ENCODE measurements around the gene DENR. TPM values are rescaled to one million over a fixed set of nuclear protein-coding genes. Genes with fewer than 3 reads are reported as not detected.

Gene DENR
- total and polyA plus RNA-seq, 7 experiments from 2014 or later: 29.5 to 75.8 (median 50.5) TPM

Other genes starting within 250 kb of the DENR start
- gene RSRC2, start 225.9 kb upstream of the DENR start, total RNA-seq: 100 to 1,000 TPM in 4 of 5 experiments, 10 to 100 TPM in 1; 89.7 to 249 (median 139) TPM
- 10 to 100 TPM; 32.1 to 56.1 TPM for gene RSRC2, start 225.9 kb upstream of the DENR start, polyA plus RNA-seq
- 100 to 1,000 TPM in 1 of 5 experiments, 10 to 100 TPM in 4; 24.5 to 102 (median 31.0) TPM for gene KNTC1, start 225.6 kb upstream of the DENR start, total RNA-seq
- gene KNTC1, start 225.6 kb upstream of the DENR start, polyA plus RNA-seq: 1 to 10 TPM; 4.0 to 5.2 TPM
- 10 to 100 TPM in 1 of 5 experiments, 1 to 10 TPM in 1, under 1 TPM in 1, not detected in 2; 0.22 to 11.9 (median 1.5) TPM for gene HCAR2, start 49.5 kb upstream of the DENR start, total RNA-seq
- gene HCAR2, start 49.5 kb upstream of the DENR start, polyA plus RNA-seq: not detected
- 10 to 100 TPM in 1 of 5 experiments, 1 to 10 TPM in 1, under 1 TPM in 1, not detected in 2; 0.22 to 24.6 (median 3.2) TPM for gene HCAR3, start 36.0 kb upstream of the DENR start, total RNA-seq
- gene HCAR3, start 36.0 kb upstream of the DENR start, polyA plus RNA-seq: not detected
- 1 to 10 TPM in 1 of 5 experiments, under 1 TPM in 1, not detected in 3; 0.12 to 2.8 TPM for gene HCAR1, start 22.0 kb upstream of the DENR start, total RNA-seq
- gene HCAR1, start 22.0 kb upstream of the DENR start, polyA plus RNA-seq: not detected
- gene CCDC62, start 21.7 kb downstream of the DENR start, total RNA-seq: 1 to 10 TPM in 2 of 5 experiments, under 1 TPM in 3; 0.27 to 2.2 (median 0.93) TPM
- gene CCDC62, start 21.7 kb downstream of the DENR start, polyA plus RNA-seq: under 1 TPM in 1 of 2 donors, not detected in 1; 0.61 TPM
- 100 to 1,000 TPM in 3 of 5 experiments, 10 to 100 TPM in 2; 25.8 to 162 (median 111) TPM for gene HIP1R, start 82.6 kb downstream of the DENR start, total RNA-seq
- 10 to 100 TPM in 1 of 2 donors, 1 to 10 TPM in 1; 7.0 to 25.3 TPM for gene HIP1R, start 82.6 kb downstream of the DENR start, polyA plus RNA-seq
- 100 to 1,000 TPM in 1 of 5 experiments, 10 to 100 TPM in 4; 25.3 to 101 (median 30.1) TPM for gene VPS37B, start 143.3 kb downstream of the DENR start, total RNA-seq
- 10 to 100 TPM; 16.5 to 16.9 TPM for gene VPS37B, start 143.3 kb downstream of the DENR start, polyA plus RNA-seq
- 1 to 10 TPM; 6.2 to 8.9 (median 7.1) TPM for gene ABCB9, start 213.6 kb downstream of the DENR start, total RNA-seq
- gene ABCB9, start 213.6 kb downstream of the DENR start, polyA plus RNA-seq: 1 to 10 TPM in 1 of 2 donors, under 1 TPM in 1; 0.74 to 1.5 TPM
- 10 to 100 TPM; 17.4 to 49.1 (median 27.2) TPM for gene OGFOD2, start 222.4 kb downstream of the DENR start, total RNA-seq
- gene OGFOD2, start 222.4 kb downstream of the DENR start, polyA plus RNA-seq: 10 to 100 TPM; 16.8 to 19.5 TPM
- 100 to 1,000 TPM; 137 to 189 (median 169) TPM for gene ARL6IP4, start 227.9 kb downstream of the DENR start, total RNA-seq
- gene ARL6IP4, start 227.9 kb downstream of the DENR start, polyA plus RNA-seq: 100 to 1,000 TPM; 201 to 295 TPM

Data from naive thymus-derived CD4-positive, alpha-beta T cell (primary cell).